Esophagus muscularis mucosa (tissue), 3 donors: Measurements from ENCODE around the gene DTX1.

Source experiments
- POLR2A ChIP-seq: fragments of 450-650 bp; IDR thresholded peaks from one replicate; pipeline ENCODE4 v1.6.1; 2017; ENCODE audit warnings: antibody characterized with exemption, moderate library complexity, mild to moderate bottlenecking, low read depth
- POLR2AphosphoS5 ChIP-seq, 2 donors: sonication (generic); formaldehyde crosslinking; IDR thresholded peaks; one replicate each; pipeline ENCODE4 v1.6.1; 2017; ENCODE audit warnings: antibody characterized with exemption in 2 of 2
- TF ChIP-seq, protein P1 (sequence below), 3 experiments: fragments of 200-600 bp in 2 of 3; fragments of 450-650 bp in 1 of 3; sonication (generic) in 2 of 3; IDR thresholded peaks; one replicate each; pipeline ENCODE4 v1.5.1; 2017 to 2019; ENCODE audit warnings: antibody characterized with exemption in 3 of 3, mild to moderate bottlenecking in 2 of 3, moderate library complexity in 1 of 3

DNA sequence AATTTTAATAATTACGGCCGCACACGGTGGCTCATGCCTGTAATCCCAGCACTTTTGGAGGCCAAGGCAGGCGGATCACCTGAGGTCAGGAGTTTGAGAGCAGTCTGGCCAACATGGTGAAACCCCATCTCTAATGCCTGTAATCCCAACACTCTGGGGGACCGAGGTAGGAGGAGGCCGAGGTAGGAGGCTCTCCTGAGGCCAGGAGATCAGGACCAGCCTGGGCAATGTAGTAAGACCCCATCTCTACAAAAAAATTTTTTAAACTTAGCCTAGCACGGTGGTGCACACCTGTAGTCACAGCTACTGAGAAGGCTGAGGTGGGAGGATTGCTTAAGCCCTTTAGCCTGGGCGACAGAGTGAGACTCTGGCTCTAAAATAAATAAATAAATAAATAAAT is 87.4 kb downstream of the DTX1 start:
- TF ChIP-seq, protein P1, sequence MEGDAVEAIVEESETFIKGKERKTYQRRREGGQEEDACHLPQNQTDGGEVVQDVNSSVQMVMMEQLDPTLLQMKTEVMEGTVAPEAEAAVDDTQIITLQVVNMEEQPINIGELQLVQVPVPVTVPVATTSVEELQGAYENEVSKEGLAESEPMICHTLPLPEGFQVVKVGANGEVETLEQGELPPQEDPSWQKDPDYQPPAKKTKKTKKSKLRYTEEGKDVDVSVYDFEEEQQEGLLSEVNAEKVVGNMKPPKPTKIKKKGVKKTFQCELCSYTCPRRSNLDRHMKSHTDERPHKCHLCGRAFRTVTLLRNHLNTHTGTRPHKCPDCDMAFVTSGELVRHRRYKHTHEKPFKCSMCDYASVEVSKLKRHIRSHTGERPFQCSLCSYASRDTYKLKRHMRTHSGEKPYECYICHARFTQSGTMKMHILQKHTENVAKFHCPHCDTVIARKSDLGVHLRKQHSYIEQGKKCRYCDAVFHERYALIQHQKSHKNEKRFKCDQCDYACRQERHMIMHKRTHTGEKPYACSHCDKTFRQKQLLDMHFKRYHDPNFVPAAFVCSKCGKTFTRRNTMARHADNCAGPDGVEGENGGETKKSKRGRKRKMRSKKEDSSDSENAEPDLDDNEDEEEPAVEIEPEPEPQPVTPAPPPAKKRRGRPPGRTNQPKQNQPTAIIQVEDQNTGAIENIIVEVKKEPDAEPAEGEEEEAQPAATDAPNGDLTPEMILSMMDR (IDR thresholded peaks at IDR 0.05) = no peak
- no peak for TF ChIP-seq POLR2A
- TF ChIP-seq POLR2AphosphoS5 (IDR thresholded peaks at IDR 0.05) = no peak
